NCI-H2081 treated with DMSO at 0.1 percent for 48 hours (cell line): ENCODE measurements around the gene WDFY2.
"Not testable (repeated sequence)": the region's sequence is repeated elsewhere in the genome, so short reads cannot be mapped to it uniquely, and the experiment has no call there.

ENCODE experiments used
- DNase-seq: peaks from one replicate; lab custom pipeline; 2025; lab: John Stamatoyannopoulos, UW

Gene WDFY2

GRCh38 chr13:51564252-51564651 is 20.0 kb upstream of the WDFY2 start:
- DNase-seq, result no peak

GRCh38 chr13:51564671-51565070 is 19.6 kb upstream of the WDFY2 start:
- DNase-seq, result no peak

- not testable (repeated sequence) for DNase-seq
Observed at GRCh38 chr13:51569001-51569400, 15.3 kb upstream of the WDFY2 start.

- DNase-seq, result no peak
Observed at GRCh38 chr13:51576754-51577153, 7.5 kb upstream of the WDFY2 start.

GRCh38 chr13:51577690-51578089 is 6.6 kb upstream of the WDFY2 start:
- DNase-seq, result no peak

- DNase-seq, result no peak
Observed at GRCh38 chr13:51579676-51580075, 4.6 kb upstream of the WDFY2 start.

- no peak for DNase-seq
Observed at GRCh38 chr13:51581148-51581820, 3.0 kb upstream of the WDFY2 start.

- DNase-seq, result no peak
Observed at GRCh38 chr13:51583469-51583874, 790 bp upstream of the WDFY2 start.

GRCh38 chr13:51584731-51585672 is 740 bp downstream of the WDFY2 start:
- no peak for DNase-seq

- no peak for DNase-seq
Observed at GRCh38 chr13:51585696-51586095, 1.4 kb downstream of the WDFY2 start.

GRCh38 chr13:51587372-51587771 is 3.1 kb downstream of the WDFY2 start:
- no peak for DNase-seq

GRCh38 chr13:51588406-51588949 is 4.2 kb downstream of the WDFY2 start:
- DNase-seq, result no peak

GRCh38 chr13:51589793-51590192 is 5.5 kb downstream of the WDFY2 start:
- no peak for DNase-seq

- DNase-seq, result no peak
Observed at GRCh38 chr13:51590231-51590970, 6.1 kb downstream of the WDFY2 start.

- DNase-seq, result no peak
Observed at GRCh38 chr13:51590971-51591627, 6.8 kb downstream of the WDFY2 start.

GRCh38 chr13:51591938-51592337 is 7.7 kb downstream of the WDFY2 start:
- DNase-seq, result not testable (repeated sequence)

- DNase-seq, result no peak
Observed at GRCh38 chr13:51594432-51594831, 10.2 kb downstream of the WDFY2 start.

- DNase-seq, result no peak
Observed at GRCh38 chr13:51595416-51595815, 11.2 kb downstream of the WDFY2 start.

- DNase-seq, result no peak
Observed at GRCh38 chr13:51596541-51596940, 12.3 kb downstream of the WDFY2 start.

GRCh38 chr13:51599444-51600176 is 15.3 kb downstream of the WDFY2 start:
- DNase-seq, result no peak

GRCh38 chr13:51600703-51601102 is 16.4 kb downstream of the WDFY2 start:
- no peak for DNase-seq
